Measurements from ENCODE around the gene SPDEF.

- TF ChIP-seq CTCF (IDR thresholded peaks at IDR 0.05) (no peak), EZH2 (IDR thresholded peaks at IDR 0.05; ENCODE audit: borderline replicate concordance, insufficient read depth, low read depth, low read length, poor library complexity, severe bottlenecking) (no peak)
Observed at GRCh38 chr6:34587325-34587724, 31.2 kb upstream of the SPDEF start.

Data from B cell (primary cell).